GM23338 (cell line): Measurements from ENCODE around the gene IQCK. TPM values are rescaled to one million over a fixed set of nuclear protein-coding genes. Genes with fewer than 3 reads are reported as not detected.
A peak's percentile ranks its signal among the peaks of the same experiment; 100 is the strongest.

Source experiments
- ATAC-seq: fragments of 200-7000 bp; cut with Tn5 transposase; 3 replicates; pipeline ENCODE4 v1.9.1; 2020
- DNase-seq: peaks from one replicate; pipeline ENCODE4 v3.0.0-alpha.2; 2015; ENCODE audit warnings: low spot score
- H2AFZ ChIP-seq: fragments of 200-600 bp; sonication (generic); 2 replicates; pipeline ENCODE4 v1.8.0; 2016; ENCODE audit warnings: antibody characterized with exemption, mild to moderate bottlenecking, moderate library complexity
- H3F3A ChIP-seq: fragments of 200-600 bp; sonication (generic); replicated peaks from 2 replicates; pipeline ENCODE4 v1.8.0; 2017; ENCODE audit warnings: antibody characterized with exemption, mixed run types, low read depth
- H3K27ac ChIP-seq: fragments of 200-600 bp; sonication (generic); 2 replicates; pipeline ENCODE4 v1.6.1; 2016; ENCODE audit warnings: low read depth
- H3K27me3 ChIP-seq: fragments of 200-600 bp; sonication (generic); 2 replicates; pipeline ENCODE4 v1.8.0; 2016; ENCODE audit warnings: mild to moderate bottlenecking, mixed run types, moderate library complexity; ENCODE audit not compliant: insufficient read depth
- H3K36me3 ChIP-seq: fragments of 200-600 bp; sonication (generic); 2 replicates; pipeline ENCODE4 v1.8.0; 2016; ENCODE audit warnings: mild to moderate bottlenecking; ENCODE audit not compliant: insufficient read depth
- H3K4me1 ChIP-seq: fragments of 200-600 bp; sonication (generic); 2 replicates; pipeline ENCODE4 v1.8.0; 2016; ENCODE audit warnings: mild to moderate bottlenecking, moderate library complexity; ENCODE audit not compliant: insufficient read depth
- H3K4me2 ChIP-seq: fragments of 200-600 bp; sonication (generic); 2 replicates; pipeline ENCODE4 v1.7.1; 2017; ENCODE audit warnings: mixed run types
- H3K4me3 ChIP-seq: fragments of 200-600 bp; sonication (generic); 2 replicates; pipeline ENCODE4 v1.6.1; 2016; ENCODE audit warnings: mixed run types
- H3K79me2 ChIP-seq: fragments of 200-600 bp; sonication (generic); replicated peaks from 2 replicates; pipeline ENCODE4 v1.8.0; 2017; ENCODE audit warnings: mild to moderate bottlenecking; ENCODE audit not compliant: insufficient read depth
- H3K9me2 ChIP-seq: fragments of 200-600 bp; sonication (generic); 2 replicates; pipeline ENCODE4 v1.8.0; 2017; ENCODE audit not compliant: insufficient read depth
- H4K20me1 ChIP-seq: fragments of 200-600 bp; sonication (generic); replicated peaks from 2 replicates; pipeline ENCODE4 v1.8.0; 2017; ENCODE audit warnings: mild to moderate bottlenecking; ENCODE audit not compliant: insufficient read depth
- H3K27ac Mint-ChIP-seq: 2 replicates; pipeline ENCODE4 v1.8.0; 2020; ENCODE audit warnings: inconsistent platforms, mild to moderate bottlenecking, moderate library complexity, mixed read lengths
- H3K27me3 Mint-ChIP-seq: 3 replicates; pipeline ENCODE4 v1.8.0; 2022; ENCODE audit warnings: low read depth, mild to moderate bottlenecking, moderate library complexity, mixed read lengths, inconsistent platforms; ENCODE audit not compliant: insufficient read depth, poor library complexity
- H3K36me3 Mint-ChIP-seq: 3 replicates; pipeline ENCODE4 v1.8.0; 2021; ENCODE audit warnings: low read depth, mild to moderate bottlenecking, inconsistent platforms, moderate library complexity, mixed read lengths
- H3K4me1 Mint-ChIP-seq: 3 replicates; pipeline ENCODE4 v1.8.0; 2020; ENCODE audit warnings: mild to moderate bottlenecking, inconsistent platforms, mixed read lengths
- H3K4me3 Mint-ChIP-seq: 3 replicates; pipeline ENCODE4 v1.8.0; 2021; ENCODE audit warnings: moderate library complexity, mild to moderate bottlenecking, inconsistent platforms, mixed read lengths
- H3K9me3 Mint-ChIP-seq: 3 replicates; pipeline ENCODE4 v1.8.0; 2020; ENCODE audit warnings: moderate library complexity, mild to moderate bottlenecking, inconsistent platforms, mixed read lengths
- CREB1 ChIP-seq: fragments of 250-450 bp; sonication (Bioruptor Pico); IDR thresholded peaks from 2 replicates; pipeline ENCODE4 v1.5.0; 2020; ENCODE audit warnings: low read depth, mild to moderate bottlenecking, moderate library complexity
- CTCF ChIP-seq, 2 experiments: fragments of 200-600 bp in 1 of 2; sonication (generic) in 1 of 2; conservative IDR thresholded peaks; 2 replicates each; pipeline versions ENCODE4 v1.5.1 to v1.6.1; 2016 to 2017; ENCODE audit warnings: antibody characterized with exemption in 2 of 2, low read depth in 2 of 2, mild to moderate bottlenecking in 2 of 2, moderate library complexity in 1 of 2
- EZH2phosphoT487 ChIP-seq: fragments of 200-600 bp; sonication (generic); IDR thresholded peaks from one replicate; pipeline ENCODE4 v1.8.1; 2018; ENCODE audit warnings: antibody characterized with exemption; ENCODE audit not compliant: unreplicated experiment
- NANOG ChIP-seq: IDR thresholded peaks from 2 replicates; pipeline ENCODE4 v1.6.1; 2016; ENCODE audit warnings: antibody characterized with exemption, borderline replicate concordance
- POLR2AphosphoS5 ChIP-seq: IDR thresholded peaks from 2 replicates; pipeline ENCODE4 v1.6.1; 2016; ENCODE audit warnings: antibody characterized with exemption, low read depth
- STAT1 ChIP-seq: IDR thresholded peaks from one replicate; pipeline ENCODE4 v1.6.1; 2016; ENCODE audit warnings: antibody characterized with exemption; ENCODE audit not compliant: unreplicated experiment
- ZNF462 ChIP-seq: fragments of 250-450 bp; sonication (Bioruptor Pico); IDR thresholded peaks from 2 replicates; pipeline ENCODE4 v1.5.0; 2020; ENCODE audit warnings: mild to moderate bottlenecking, moderate library complexity
- polyA plus RNA-seq: library from polyadenylated mRNA; unstranded; fragments of >200 nt; fragmentation: Nextera tagmentation; extraction: Ambion mirVana; gene quantifications from 2 replicates; pipeline ENCODE4 v1.2.1, GENCODE V29; 2016
- total RNA-seq: library from RNA; depleted of rRNA; stranded (reverse); fragments of >200 nt; shearing (Covaris generic); gene quantifications from 2 replicates; pipeline ENCODE4 v1.2.3, GENCODE V29; 2014

Gene IQCK
- total and polyA plus RNA-seq, 2 experiments from 2014 or later = 7.6 to 10.0 TPM

- Histone ChIP-seq H3K27ac (peak overlapping the region; percentile 99), H3K36me3 (0 out of 2 replicates have a peak, but pooled peaks cover 10% of the 10 kb centered on the region), H3K4me2 (peak overlapping the region; percentile 36), H3K4me1 (peaks cover 70% of the 10 kb centered on the region), H3K27me3 (no peaks in the 10 kb centered on the region), H4K20me1 (no peaks in the 10 kb centered on the region; the same call in 1 of the 2 replicates), H3K79me2 (peaks cover 33% of the 10 kb centered on the region), H2AFZ (no peak overlapping the region), H3K9me2 (no peaks in the 10 kb centered on the region), H3F3A (peaks cover 29% of the 10 kb centered on the region), H3K4me3 (peak overlapping the region; percentile 15; the same call in 1 of the 2 replicates)
- Mint-ChIP-seq H3K36me3 (peaks cover 87% of the 10 kb centered on the region), H3K4me3 (peak overlapping the region; percentile 68), H3K27ac (peak overlapping the region; percentile 99), H3K4me1 (peaks cover 78% of the 10 kb centered on the region), H3K9me3 (no peaks in the 10 kb centered on the region), H3K27me3 (peaks cover 6% of the 10 kb centered on the region)
- 0 out of 2 replicates have a peak, but pooled peaks have one; percentile 28 for TF ChIP-seq NANOG
- no peak for TF ChIP-seq ZNF462 (CRISPR knock-in tag)
- ATAC-seq (peak; percentile 72), DNase-seq (peak; percentile 88)
Observed at GRCh38 chr16:19860166-19861041, 142.3 kb downstream of the IQCK start.

GRCh38 chr16:19861133-19861532 is 143.1 kb downstream of the IQCK start:
- TF ChIP-seq POLR2AphosphoS5 = no peak
- TF ChIP-seq EZH2phosphoT487 = no peak
- no peak for TF ChIP-seq STAT1
- 0 out of 2 replicates have a peak, but pooled peaks have one; percentile 2 for TF ChIP-seq CREB1 (CRISPR knock-in tag)
- no peak for TF ChIP-seq CTCF (conservative IDR thresholded peaks at IDR 0.05; ENCODE audit: low read depth in 2 of 2)
- TF ChIP-seq NANOG = no peak
- H3K79me2 ChIP-seq = peaks cover 40% of the 10 kb centered on the region
- 0 out of 2 replicates have a peak, but pooled peaks cover 12% of the 10 kb centered on the region for H3K36me3 ChIP-seq
- H4K20me1 ChIP-seq = no peaks in the 10 kb centered on the region; the same call in 1 of the 2 replicates
- H3F3A ChIP-seq = peaks cover 25% of the 10 kb centered on the region
- peak overlapping the region; percentile 68 for H3K4me3 Mint-ChIP-seq
- H3K9me2 ChIP-seq = no peaks in the 10 kb centered on the region
- peak; percentile 7 for ATAC-seq
- peak; percentile 41 for DNase-seq
- H3K36me3 Mint-ChIP-seq = peaks cover 87% of the 10 kb centered on the region
- peak overlapping the region; percentile 99 for H3K27ac ChIP-seq
- no peak overlapping the region for H2AFZ ChIP-seq
- no peaks in the 10 kb centered on the region for H3K9me3 Mint-ChIP-seq
- H3K4me1 Mint-ChIP-seq = peaks cover 70% of the 10 kb centered on the region
- peaks cover 6% of the 10 kb centered on the region for H3K27me3 Mint-ChIP-seq
- peak overlapping the region; percentile 69 for H3K4me2 ChIP-seq
- H3K4me1 ChIP-seq = peaks cover 64% of the 10 kb centered on the region
- no peaks in the 10 kb centered on the region for H3K27me3 ChIP-seq
- H3K27ac Mint-ChIP-seq = peak overlapping the region; percentile 99
- H3K4me3 ChIP-seq = peak overlapping the region; percentile 34
